ENCODE results near the gene MAP2. TPM values are rescaled to one million over a fixed set of nuclear protein-coding genes. Genes with fewer than 3 reads are reported as not detected.

Gene MAP2
- total and polyA plus RNA-seq, 2 of the 8 experiments (the other 6 are each of a cell fraction or from before 2014, with no cell fraction given) = 5.9 to 9.4 TPM

DNA sequence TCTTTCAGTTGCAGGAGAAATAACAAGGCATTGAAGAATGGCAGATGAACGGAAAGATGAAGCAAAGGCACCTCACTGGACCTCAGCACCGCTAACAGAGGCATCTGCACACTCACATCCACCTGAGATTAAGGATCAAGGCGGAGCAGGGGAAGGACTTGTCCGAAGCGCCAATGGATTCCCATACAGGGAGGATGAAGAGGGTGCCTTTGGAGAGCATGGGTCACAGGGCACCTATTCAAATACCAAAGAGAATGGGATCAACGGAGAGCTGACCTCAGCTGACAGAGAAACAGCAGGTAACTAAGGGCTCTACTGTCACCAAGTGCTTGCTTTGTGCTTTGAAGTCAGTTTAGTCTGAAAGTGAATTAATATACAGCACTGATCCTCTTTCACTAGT, 229.3 kb downstream of the MAP2 start:
- no peak overlapping the region for H2BK15ac ChIP-seq (ENCODE audit: low read length)
- H2BK120ac ChIP-seq (replicated peaks; ENCODE audit: low read depth, low read length) = no peak overlapping the region
- no peak overlapping the region for H2AFZ ChIP-seq (ENCODE audit: low read length)
- ChIA-PET POLR2A (ENCODE audit: partially characterized antibody) (no interaction called here), CTCF (ENCODE audit: partially characterized antibody) (interaction anchor here (3.0 kb wide), 1 partner anchor 308 kb away, joined by 9 read pairs; no protein-coding TSS in a partner anchor)
- no peaks in the 10 kb centered on the region for H3K36me3 ChIP-seq (ENCODE audit: control insufficient read depth in 2 of 4, insufficient read depth in 4 of 4, low read length in 3 of 4)
- DNase-seq (ENCODE audit: low read depth in 1 of 2, low spot score in 2 of 2) = no peak
- H3K4me3 ChIP-seq (ENCODE audit: extremely low read depth in 1 of 4, insufficient read depth in 2 of 4, low read depth in 3 of 4, low read length in 4 of 4) = no peak overlapping the region
- no peak overlapping the region for H3K23ac ChIP-seq (ENCODE audit: insufficient read length)
- H4K8ac ChIP-seq (ENCODE audit: extremely low read depth, insufficient read depth, low read length) = no peak overlapping the region
- no peaks in the 10 kb centered on the region for H3K79me2 ChIP-seq (ENCODE audit: control insufficient read depth in 1 of 2, insufficient read depth in 2 of 2, low read length in 2 of 2)
- H3K4me2 ChIP-seq (ENCODE audit: insufficient read depth in 1 of 2, low read depth in 2 of 2, low read length in 2 of 2) = no peak overlapping the region
- H2BK20ac ChIP-seq (ENCODE audit: low read length) = no peak overlapping the region
- H3K27me3 ChIP-seq (replicated peaks in 1 of 4; ENCODE audit: control insufficient read depth in 3 of 4, extremely low read depth in 1 of 4, insufficient read depth in 3 of 4, low read length in 3 of 4) = no peaks in the 10 kb centered on the region
- H3K9me3 ChIP-seq (ENCODE audit: insufficient read depth in 2 of 2, low read depth in 1 of 2, low read length in 1 of 2) = no peaks in the 10 kb centered on the region
- no peaks in the 10 kb centered on the region for H3K23me2 ChIP-seq (ENCODE audit: low read depth, low read length)
- no peak overlapping the region for H3K18ac ChIP-seq (ENCODE audit: extremely low read depth, low read length)
- no peak overlapping the region for H3K9ac ChIP-seq (replicated peaks in 1 of 4; ENCODE audit: extremely low read depth in 1 of 4, low read depth in 3 of 4, low read length in 3 of 4)
- H3K79me1 ChIP-seq (ENCODE audit: low read depth, low read length) = no peaks in the 10 kb centered on the region
- FAIRE-seq = no peak
- no peak overlapping the region for H4K5ac ChIP-seq (ENCODE audit: insufficient read length, low read depth, low read length)
- no peak overlapping the region for H3K14ac ChIP-seq (ENCODE audit: insufficient read length)
- no peak overlapping the region for H2AK5ac ChIP-seq (ENCODE audit: low read depth, low read length)
- 80% methylated on average over 6 of the region's 6 CpGs; no CpG with 5 or more reads in 1 of the 2 experiments for WGBS, 2 experiments (ENCODE audit: extremely low coverage in 1 of 2, insufficient coverage in 1 of 2, insufficient read length in 1 of 2, insufficient replicate concordance in 2 of 2, low coverage in 1 of 2, low lambda C conversion rate in 2 of 2, missing lambda C conversion rate in 1 of 2)
- no peak overlapping the region for H2BK5ac ChIP-seq (ENCODE audit: low read depth, low read length)
- H3K4ac ChIP-seq (replicated peaks; ENCODE audit: insufficient read length, low read depth, low read length) = no peak overlapping the region
- TF ChIP-seq SUZ12 (IDR thresholded peaks at IDR 0.05; ENCODE audit: low read length) (no peak), TEAD4 (IDR thresholded peaks at IDR 0.05; ENCODE audit: low read depth, low read length) (no peak), EP300 (IDR thresholded peaks at IDR 0.05; ENCODE audit: borderline replicate concordance in 1 of 2, low read depth in 2 of 2, low read length in 2 of 2) (no peak), CBX5 (IDR thresholded peaks at IDR 0.05; ENCODE audit: low read depth, low read length) (no peak), RAD21 (IDR thresholded peaks at IDR 0.05 in 1 of 2, conservative IDR thresholded peaks at IDR 0.05 in 1 of 2; ENCODE audit: low read depth in 2 of 2, low read length in 2 of 2) (peak; percentile 19 to 27; a peak in 2 of 4 replicates), FOSL1 (IDR thresholded peaks at IDR 0.05; ENCODE audit: insufficient read depth, low read depth, low read length) (no peak)
- no peak overlapping the region for H4K91ac ChIP-seq (replicated peaks; ENCODE audit: insufficient read length, low read length)
- no peaks in the 10 kb centered on the region for H3K4me1 ChIP-seq (replicated peaks in 1 of 4; ENCODE audit: control insufficient read depth in 3 of 4, insufficient read depth in 4 of 4, low read length in 3 of 4)
- no peaks in the 10 kb centered on the region for H4K20me1 ChIP-seq (replicated peaks in 1 of 2; ENCODE audit: control insufficient read depth in 1 of 2, insufficient read depth in 2 of 2, low read length in 2 of 2)
- no peak overlapping the region for H3K56ac ChIP-seq (replicated peaks; ENCODE audit: insufficient read length, low read depth, low read length)
- no peak overlapping the region for H2BK12ac ChIP-seq (ENCODE audit: low read depth, low read length)
- no peak overlapping the region for H3K27ac ChIP-seq (ENCODE audit: low read depth, low read length)

Data from H1 (cell line).